Measurements from ENCODE around the gene ZNF268. TPM values are rescaled to one million over a fixed set of nuclear protein-coding genes. Genes with fewer than 3 reads are reported as not detected.

ZNF268 gene
- total and polyA plus RNA-seq, 2 of the 8 experiments (the other 6 are each of a cell fraction or from before 2014, with no cell fraction given) = 6.3 to 22.3 TPM

DNA sequence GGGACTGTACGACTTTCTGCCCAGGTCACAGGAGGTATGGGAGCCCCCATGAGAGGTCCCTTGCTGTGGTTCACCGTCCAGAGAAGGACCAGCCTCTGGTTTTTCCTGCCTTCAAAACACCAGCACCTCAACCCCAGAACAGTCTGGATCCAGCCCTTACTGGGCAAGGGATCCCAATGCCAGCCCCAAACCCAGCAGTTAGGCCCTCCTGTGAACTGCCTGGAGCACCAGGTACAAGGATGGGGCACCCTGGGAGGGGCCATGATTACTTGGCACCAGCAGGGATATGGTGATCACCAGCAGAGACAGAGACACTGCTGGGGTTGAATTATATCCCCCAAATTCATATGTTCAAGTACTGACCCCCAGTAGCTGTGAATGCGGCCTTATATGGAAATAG lies 34.4 kb downstream of the ZNF268 start:
- Histone ChIP-seq H4K91ac (replicated peaks; ENCODE audit: insufficient read length, low read length) (no peak overlapping the region), H4K8ac (ENCODE audit: extremely low read depth, insufficient read depth, low read length) (no peak overlapping the region)
- WGBS, 2 experiments (ENCODE audit: extremely low coverage in 1 of 2, insufficient coverage in 1 of 2, insufficient read length in 1 of 2, insufficient replicate concordance in 2 of 2, low coverage in 1 of 2, low lambda C conversion rate in 2 of 2, missing lambda C conversion rate in 1 of 2) = 77% methylated on average over 3 of the region's 3 CpGs; no CpG with 5 or more reads in 1 of the 2 experiments
- TF ChIP-seq CTBP2 (IDR thresholded peaks at IDR 0.05; ENCODE audit: borderline replicate concordance, insufficient read depth, insufficient read length, low read length) = no peak
- no peak for TF ChIP-seq PHF8 (conservative IDR thresholded peaks at IDR 0.05; ENCODE audit: low read depth, low read length)
- TF ChIP-seq JUND (IDR thresholded peaks at IDR 0.05; ENCODE audit: low read length) = no peak
- TF ChIP-seq, protein P1, sequence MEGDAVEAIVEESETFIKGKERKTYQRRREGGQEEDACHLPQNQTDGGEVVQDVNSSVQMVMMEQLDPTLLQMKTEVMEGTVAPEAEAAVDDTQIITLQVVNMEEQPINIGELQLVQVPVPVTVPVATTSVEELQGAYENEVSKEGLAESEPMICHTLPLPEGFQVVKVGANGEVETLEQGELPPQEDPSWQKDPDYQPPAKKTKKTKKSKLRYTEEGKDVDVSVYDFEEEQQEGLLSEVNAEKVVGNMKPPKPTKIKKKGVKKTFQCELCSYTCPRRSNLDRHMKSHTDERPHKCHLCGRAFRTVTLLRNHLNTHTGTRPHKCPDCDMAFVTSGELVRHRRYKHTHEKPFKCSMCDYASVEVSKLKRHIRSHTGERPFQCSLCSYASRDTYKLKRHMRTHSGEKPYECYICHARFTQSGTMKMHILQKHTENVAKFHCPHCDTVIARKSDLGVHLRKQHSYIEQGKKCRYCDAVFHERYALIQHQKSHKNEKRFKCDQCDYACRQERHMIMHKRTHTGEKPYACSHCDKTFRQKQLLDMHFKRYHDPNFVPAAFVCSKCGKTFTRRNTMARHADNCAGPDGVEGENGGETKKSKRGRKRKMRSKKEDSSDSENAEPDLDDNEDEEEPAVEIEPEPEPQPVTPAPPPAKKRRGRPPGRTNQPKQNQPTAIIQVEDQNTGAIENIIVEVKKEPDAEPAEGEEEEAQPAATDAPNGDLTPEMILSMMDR (IDR thresholded peaks at IDR 0.05; ENCODE audit: control extremely low read depth in 1 of 3, insufficient read depth in 1 of 3, low read depth in 1 of 3, low read length in 3 of 3) = no peak
- TF ChIP-seq YY1 (IDR thresholded peaks at IDR 0.05; ENCODE audit: low read depth, low read length) = no peak
- no peak for TF ChIP-seq E2F6 (IDR thresholded peaks at IDR 0.05)
- no peak for TF ChIP-seq MAFK (IDR thresholded peaks at IDR 0.05; ENCODE audit: low read depth, low read length)
- TF ChIP-seq CEBPB (IDR thresholded peaks at IDR 0.05; ENCODE audit: low read depth, low read length) = no peak
- no peak for TF ChIP-seq SP4 (IDR thresholded peaks at IDR 0.05; ENCODE audit: low read length)
- no peak for TF ChIP-seq EP300 (IDR thresholded peaks at IDR 0.05; ENCODE audit: borderline replicate concordance in 1 of 2, low read depth in 2 of 2, low read length in 2 of 2)
- no peak for TF ChIP-seq TAF7 (optimal IDR thresholded peaks at IDR 0.05; ENCODE audit: borderline replicate concordance, low read depth, low read length)

More for the DNA sequence above, 34.4 kb downstream of the ZNF268 start:
- no peak overlapping the region for H2BK20ac ChIP-seq (ENCODE audit: low read length)
- ChIA-PET POLR2A (ENCODE audit: partially characterized antibody) (interaction anchor here (0.6 kb wide), 1 partner anchor 271 kb away, joined by 3 read pairs; no protein-coding TSS in a partner anchor), CTCF (ENCODE audit: partially characterized antibody) (no interaction called here)
- H4K20me1 ChIP-seq (replicated peaks in 1 of 2; ENCODE audit: control insufficient read depth in 1 of 2, insufficient read depth in 2 of 2, low read length in 2 of 2) = no peaks in the 10 kb centered on the region
- H3K36me3 ChIP-seq (ENCODE audit: control insufficient read depth in 2 of 4, insufficient read depth in 4 of 4, low read length in 3 of 4) = no peaks in the 10 kb centered on the region
- no peak overlapping the region for H3K9ac ChIP-seq (replicated peaks in 1 of 4; ENCODE audit: extremely low read depth in 1 of 4, low read depth in 3 of 4, low read length in 3 of 4)
- DNase-seq (ENCODE audit: low read depth in 1 of 2, low spot score in 2 of 2) (no peak), FAIRE-seq (no peak)
- H2BK12ac ChIP-seq (ENCODE audit: low read depth, low read length) = no peak overlapping the region
- no peaks in the 10 kb centered on the region for H3K79me1 ChIP-seq (ENCODE audit: low read depth, low read length)
- no peak overlapping the region for H3K4ac ChIP-seq (replicated peaks; ENCODE audit: insufficient read length, low read depth, low read length)
- no peak overlapping the region for H4K5ac ChIP-seq (ENCODE audit: insufficient read length, low read depth, low read length)
- H3K18ac ChIP-seq (ENCODE audit: extremely low read depth, low read length) = no peak overlapping the region
- H2BK5ac ChIP-seq (ENCODE audit: low read depth, low read length) = no peak overlapping the region
- H3K4me3 ChIP-seq (ENCODE audit: extremely low read depth in 1 of 4, insufficient read depth in 2 of 4, low read depth in 3 of 4, low read length in 4 of 4) = no peak overlapping the region
- H3K27me3 ChIP-seq (replicated peaks in 1 of 4; ENCODE audit: control insufficient read depth in 3 of 4, extremely low read depth in 1 of 4, insufficient read depth in 3 of 4, low read length in 3 of 4) = no peaks in the 10 kb centered on the region
- no peaks in the 10 kb centered on the region for H3K4me1 ChIP-seq (replicated peaks in 1 of 4; ENCODE audit: control insufficient read depth in 3 of 4, insufficient read depth in 4 of 4, low read length in 3 of 4)
- no peak overlapping the region for H3K27ac ChIP-seq (ENCODE audit: low read depth, low read length)
- no peak overlapping the region for H2AFZ ChIP-seq (ENCODE audit: low read length)
- H3K4me2 ChIP-seq (ENCODE audit: insufficient read depth in 1 of 2, low read depth in 2 of 2, low read length in 2 of 2) = no peak overlapping the region
- H3K14ac ChIP-seq (ENCODE audit: insufficient read length) = no peak overlapping the region
- no peak overlapping the region for H3K56ac ChIP-seq (replicated peaks; ENCODE audit: insufficient read length, low read depth, low read length)
- no peak overlapping the region for H2BK15ac ChIP-seq (ENCODE audit: low read length)
- no peak overlapping the region for H2BK120ac ChIP-seq (replicated peaks; ENCODE audit: low read depth, low read length)
- peaks cover 76 to 88% of the 10 kb centered on the region in 2 experiments for H3K9me3 ChIP-seq (ENCODE audit: insufficient read depth in 2 of 2, low read depth in 1 of 2, low read length in 1 of 2)
- no peaks in the 10 kb centered on the region for H3K23me2 ChIP-seq (ENCODE audit: low read depth, low read length)
- no peaks in the 10 kb centered on the region for H3K79me2 ChIP-seq (ENCODE audit: control insufficient read depth in 1 of 2, insufficient read depth in 2 of 2, low read length in 2 of 2)
- no peak overlapping the region for H2AK5ac ChIP-seq (ENCODE audit: low read depth, low read length)
- no peak overlapping the region for H3K23ac ChIP-seq (ENCODE audit: insufficient read length)

Data from H1 (cell line).